HL-60 (cell line): ENCODE results near the gene EFHC1.

Experiments
- DNase-seq, 2 experiments: peaks; one replicate each; pipeline ENCODE4 v3.0.0-alpha.2; 2010 to 2020; ENCODE audit warnings: low read depth in 1 of 2, low spot score in 1 of 2
- H3K27ac ChIP-seq: fragments of 250-450 bp; sonication (Bioruptor Pico); replicated peaks from 2 replicates; pipeline ENCODE4 v1.5.1; 2020; ENCODE audit warnings: mild to moderate bottlenecking, moderate library complexity
- H3K27me3 ChIP-seq: fragments of 250-450 bp; sonication (Bioruptor Pico); 2 replicates; pipeline ENCODE4 v1.5.1; 2021; ENCODE audit warnings: mild to moderate bottlenecking, moderate library complexity; ENCODE audit not compliant: insufficient read depth, poor library complexity, severe bottlenecking
- H3K4me3 ChIP-seq: replicated peaks from 2 replicates; pipeline ENCODE4 v1.5.1; 2011; ENCODE audit warnings: mild to moderate bottlenecking, control low read depth, low read length; ENCODE audit not compliant: insufficient read depth
- GABPA ChIP-seq: IDR thresholded peaks from 2 replicates; pipeline ENCODE4 v1.6.1; 2012; ENCODE audit warnings: low read depth
- POLR2AphosphoS5 ChIP-seq: IDR thresholded peaks from 2 replicates; pipeline ENCODE4 v1.6.1; 2012; ENCODE audit warnings: low read depth
- SPI1 ChIP-seq: IDR thresholded peaks from 2 replicates; pipeline ENCODE4 v1.6.1; 2012; ENCODE audit warnings: low read depth, mild to moderate bottlenecking, borderline replicate concordance
- TF ChIP-seq, protein P1 (sequence below): IDR thresholded peaks from 2 replicates; pipeline ENCODE4 v1.6.1; 2012; ENCODE audit warnings: low read depth; ENCODE audit not compliant: insufficient replicate concordance
- TF ChIP-seq, protein P2 (sequence below): IDR thresholded peaks from one replicate; pipeline ENCODE4 v1.5.1; 2011; ENCODE audit warnings: low read length, control low read depth, inconsistent platforms; ENCODE audit not compliant: insufficient read depth

EFHC1 gene

DNA sequence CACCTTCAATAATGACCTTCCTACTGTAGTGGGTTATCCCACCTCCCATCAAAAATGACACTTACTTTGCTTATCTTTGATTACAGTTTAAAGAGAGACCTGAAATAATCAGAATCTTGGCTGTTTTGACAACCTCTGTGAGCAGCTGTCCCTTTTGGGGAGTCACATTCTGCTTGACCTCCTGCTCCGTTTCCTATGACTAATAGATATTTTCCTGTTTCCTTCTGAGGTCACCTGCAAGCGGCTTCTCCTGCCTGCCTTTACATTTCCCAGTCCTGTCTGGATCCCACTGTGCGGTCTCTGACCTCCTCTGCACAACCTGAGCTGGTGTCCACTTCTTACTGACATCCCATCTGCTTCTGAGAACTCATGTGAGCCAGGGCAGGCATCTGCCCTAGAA, 102.5 kb downstream of the EFHC1 start:
- no peak overlapping the region for H3K4me3 ChIP-seq
- H3K27ac ChIP-seq = no peak overlapping the region
- no peak for DNase-seq
- H3K27me3 ChIP-seq = no peaks in the 10 kb centered on the region
- TF ChIP-seq, protein P1, sequence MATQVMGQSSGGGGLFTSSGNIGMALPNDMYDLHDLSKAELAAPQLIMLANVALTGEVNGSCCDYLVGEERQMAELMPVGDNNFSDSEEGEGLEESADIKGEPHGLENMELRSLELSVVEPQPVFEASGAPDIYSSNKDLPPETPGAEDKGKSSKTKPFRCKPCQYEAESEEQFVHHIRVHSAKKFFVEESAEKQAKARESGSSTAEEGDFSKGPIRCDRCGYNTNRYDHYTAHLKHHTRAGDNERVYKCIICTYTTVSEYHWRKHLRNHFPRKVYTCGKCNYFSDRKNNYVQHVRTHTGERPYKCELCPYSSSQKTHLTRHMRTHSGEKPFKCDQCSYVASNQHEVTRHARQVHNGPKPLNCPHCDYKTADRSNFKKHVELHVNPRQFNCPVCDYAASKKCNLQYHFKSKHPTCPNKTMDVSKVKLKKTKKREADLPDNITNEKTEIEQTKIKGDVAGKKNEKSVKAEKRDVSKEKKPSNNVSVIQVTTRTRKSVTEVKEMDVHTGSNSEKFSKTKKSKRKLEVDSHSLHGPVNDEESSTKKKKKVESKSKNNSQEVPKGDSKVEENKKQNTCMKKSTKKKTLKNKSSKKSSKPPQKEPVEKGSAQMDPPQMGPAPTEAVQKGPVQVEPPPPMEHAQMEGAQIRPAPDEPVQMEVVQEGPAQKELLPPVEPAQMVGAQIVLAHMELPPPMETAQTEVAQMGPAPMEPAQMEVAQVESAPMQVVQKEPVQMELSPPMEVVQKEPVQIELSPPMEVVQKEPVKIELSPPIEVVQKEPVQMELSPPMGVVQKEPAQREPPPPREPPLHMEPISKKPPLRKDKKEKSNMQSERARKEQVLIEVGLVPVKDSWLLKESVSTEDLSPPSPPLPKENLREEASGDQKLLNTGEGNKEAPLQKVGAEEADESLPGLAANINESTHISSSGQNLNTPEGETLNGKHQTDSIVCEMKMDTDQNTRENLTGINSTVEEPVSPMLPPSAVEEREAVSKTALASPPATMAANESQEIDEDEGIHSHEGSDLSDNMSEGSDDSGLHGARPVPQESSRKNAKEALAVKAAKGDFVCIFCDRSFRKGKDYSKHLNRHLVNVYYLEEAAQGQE = no peak
- TF ChIP-seq GABPA = no peak
- TF ChIP-seq, protein P2, sequence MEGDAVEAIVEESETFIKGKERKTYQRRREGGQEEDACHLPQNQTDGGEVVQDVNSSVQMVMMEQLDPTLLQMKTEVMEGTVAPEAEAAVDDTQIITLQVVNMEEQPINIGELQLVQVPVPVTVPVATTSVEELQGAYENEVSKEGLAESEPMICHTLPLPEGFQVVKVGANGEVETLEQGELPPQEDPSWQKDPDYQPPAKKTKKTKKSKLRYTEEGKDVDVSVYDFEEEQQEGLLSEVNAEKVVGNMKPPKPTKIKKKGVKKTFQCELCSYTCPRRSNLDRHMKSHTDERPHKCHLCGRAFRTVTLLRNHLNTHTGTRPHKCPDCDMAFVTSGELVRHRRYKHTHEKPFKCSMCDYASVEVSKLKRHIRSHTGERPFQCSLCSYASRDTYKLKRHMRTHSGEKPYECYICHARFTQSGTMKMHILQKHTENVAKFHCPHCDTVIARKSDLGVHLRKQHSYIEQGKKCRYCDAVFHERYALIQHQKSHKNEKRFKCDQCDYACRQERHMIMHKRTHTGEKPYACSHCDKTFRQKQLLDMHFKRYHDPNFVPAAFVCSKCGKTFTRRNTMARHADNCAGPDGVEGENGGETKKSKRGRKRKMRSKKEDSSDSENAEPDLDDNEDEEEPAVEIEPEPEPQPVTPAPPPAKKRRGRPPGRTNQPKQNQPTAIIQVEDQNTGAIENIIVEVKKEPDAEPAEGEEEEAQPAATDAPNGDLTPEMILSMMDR = no peak
- no peak for TF ChIP-seq POLR2AphosphoS5

DNA sequence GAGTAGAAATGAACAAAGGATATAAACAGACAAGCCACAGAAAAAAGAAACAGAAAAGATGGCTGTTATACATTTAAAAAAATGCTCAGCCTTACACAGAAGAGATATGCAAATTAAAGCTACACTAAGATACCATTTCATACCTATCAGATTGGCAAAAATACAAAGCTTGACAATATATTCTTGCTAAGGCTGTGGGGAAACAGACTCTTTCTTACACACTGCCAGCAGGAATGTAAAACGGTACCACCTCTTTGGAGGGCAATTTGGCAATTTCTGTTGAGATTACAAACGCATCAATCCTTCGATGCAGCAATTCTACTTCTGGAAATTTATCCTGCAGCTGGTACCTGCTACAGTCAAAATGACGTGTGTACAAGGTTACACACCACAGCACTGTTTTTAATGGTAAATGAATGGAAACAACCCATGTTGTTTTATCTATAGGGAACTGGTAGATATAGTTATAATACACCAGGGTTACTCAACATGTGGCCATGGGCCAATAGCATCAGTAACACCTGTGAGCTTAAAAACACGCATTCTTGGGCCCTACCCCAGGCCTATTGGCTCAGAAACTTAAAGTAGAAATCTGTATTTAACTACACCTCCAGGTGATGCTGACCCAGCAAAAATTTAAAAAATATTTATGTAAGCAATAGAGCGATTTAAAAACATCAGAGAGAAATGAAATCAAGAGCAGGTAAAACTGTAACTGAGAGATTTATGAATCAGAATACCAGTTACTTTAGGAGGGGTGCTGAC, 103.4 kb downstream of the EFHC1 start:
- no peak for DNase-seq
- Histone ChIP-seq H3K27me3 (no peaks in the 10 kb centered on the region), H3K27ac (no peak overlapping the region), H3K4me3 (no peak overlapping the region)
- no peak for TF ChIP-seq GABPA
- TF ChIP-seq, protein P1 = no peak
- no peak for TF ChIP-seq POLR2AphosphoS5
- no peak for TF ChIP-seq SPI1
- TF ChIP-seq, protein P2 = no peak

DNA sequence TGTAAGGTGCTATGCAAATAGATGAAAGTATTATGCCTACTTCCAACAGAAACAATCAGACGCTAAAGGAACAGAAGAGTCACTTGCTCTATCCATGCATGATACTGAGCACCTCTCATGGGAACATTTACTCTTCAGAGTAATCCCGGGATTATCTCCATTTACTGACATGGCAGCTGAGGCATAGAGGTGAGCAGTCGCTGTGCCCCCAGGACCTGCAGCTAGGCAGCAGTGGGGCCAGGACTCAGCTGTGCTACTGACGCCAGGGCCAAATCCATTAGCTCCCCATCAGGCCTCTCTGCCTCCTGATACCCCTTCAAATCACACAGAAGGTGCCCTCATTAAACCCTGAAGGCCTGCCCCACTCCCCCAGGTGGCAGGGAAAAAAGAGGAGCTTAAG, 104.8 kb downstream of the EFHC1 start:
- Histone ChIP-seq H3K27me3 (no peaks in the 10 kb centered on the region), H3K27ac (no peak overlapping the region), H3K4me3 (no peak overlapping the region)
- DNase-seq = no peak
- TF ChIP-seq GABPA (no peak), SPI1 (no peak), POLR2AphosphoS5 (no peak)
- TF ChIP-seq, protein P2 = no peak
- TF ChIP-seq, protein P1 = no peak
